ENCODE measurements around the gene WDR62.

DNA sequence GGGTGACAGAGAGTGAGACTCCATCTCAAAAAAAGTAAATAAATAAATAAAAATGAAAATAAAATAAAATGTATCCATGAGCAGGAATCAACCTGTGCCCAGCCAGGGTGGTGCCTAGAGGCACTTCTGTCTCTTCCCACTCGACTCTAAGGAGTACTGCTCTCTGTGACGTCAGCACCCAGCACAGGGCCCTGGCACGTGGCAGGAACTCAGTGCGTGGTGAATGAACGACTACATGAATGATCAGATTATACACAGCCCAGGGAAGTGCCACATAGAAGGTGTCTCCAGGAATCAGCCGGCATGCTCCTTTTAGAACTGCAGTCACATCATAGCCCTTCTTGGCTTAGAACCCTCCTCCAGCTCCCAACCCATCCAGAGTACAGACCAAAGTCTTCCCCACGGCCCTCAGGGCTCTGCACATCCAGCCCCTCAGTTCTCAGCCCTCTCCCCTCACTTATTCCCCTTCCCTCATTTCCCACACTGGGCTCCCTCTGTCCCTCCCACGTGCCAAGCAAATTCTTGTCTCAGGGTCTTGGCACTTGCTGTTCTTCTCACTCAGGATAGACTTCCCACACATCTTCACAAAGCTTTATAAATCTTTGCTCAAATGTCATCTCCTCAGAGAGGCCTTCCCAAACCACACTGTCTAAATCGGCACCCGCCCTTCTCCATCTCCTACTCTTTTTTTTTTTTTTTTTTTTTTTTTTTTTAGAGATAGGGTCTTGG lies 26.2 kb upstream of the WDR62 start:
- TF ChIP-seq GATA3 (IDR thresholded peaks at IDR 0.05; ENCODE audit: low read depth, low read length) (no peak), GATA2 (IDR thresholded peaks at IDR 0.05; ENCODE audit: low read depth, low read length) (no peak)
